Measurements from ENCODE around the gene ASCL1. TPM values are rescaled to one million over a fixed set of nuclear protein-coding genes. Genes with fewer than 3 reads are reported as not detected.

Gene ASCL1
- polyA plus RNA-seq, 4 donors: 0.06 to 5.6 TPM; not detected in 2

GRCh38 chr12:102955926-102956737, 1.3 kb upstream of the ASCL1 start:
- Histone ChIP-seq H3K27me3 (ENCODE audit: control insufficient read depth in 3 of 3, insufficient read depth in 3 of 3, low read length in 3 of 3) (peaks cover 20 to 92% (median 41%) of the 10 kb centered on the region in 3 donors), H3K4me3 (ENCODE audit: low read depth in 1 of 3, low read length in 3 of 3) (no peak overlapping the region), H3K4me1 (ENCODE audit: control insufficient read depth in 3 of 3, insufficient read depth in 2 of 3, low read depth in 1 of 3, low read length in 2 of 3) (peaks cover 0 to 6% (median 0%) of the 10 kb centered on the region in 3 donors), H3K27ac (ENCODE audit: low read depth in 1 of 3, low read length in 2 of 3) (no peak overlapping the region), H3K9me3 (ENCODE audit: control insufficient read depth in 2 of 2, insufficient read depth in 1 of 2, low read depth in 1 of 2, low read length in 1 of 2) (peaks cover 0 to 4% of the 10 kb centered on the region in 2 donors), H3K36me3 (ENCODE audit: control insufficient read depth in 3 of 3, insufficient read depth in 2 of 3, low read depth in 1 of 3, low read length in 3 of 3) (no peaks in the 10 kb centered on the region)
- no peak for FAIRE-seq
- 4 to 11% (median 7%) methylated on average over 47 to 50 of the region's 50 CpGs for WGBS, 3 donors
- DNase-seq: no peak

- H3K27ac ChIP-seq (ENCODE audit: low read depth in 1 of 3, low read length in 2 of 3): no peak overlapping the region
- H3K4me1 ChIP-seq (ENCODE audit: control insufficient read depth in 3 of 3, insufficient read depth in 2 of 3, low read depth in 1 of 3, low read length in 2 of 3): peaks cover 0 to 3% (median 0%) of the 10 kb centered on the region in 3 donors
- no peaks in the 10 kb centered on the region for H3K9me3 ChIP-seq (ENCODE audit: control insufficient read depth in 2 of 2, insufficient read depth in 1 of 2, low read depth in 1 of 2, low read length in 1 of 2)
- DNase-seq: no peak
- peaks cover 23 to 92% (median 37%) of the 10 kb centered on the region in 3 donors for H3K27me3 ChIP-seq (ENCODE audit: control insufficient read depth in 3 of 3, insufficient read depth in 3 of 3, low read length in 3 of 3)
- H3K36me3 ChIP-seq (ENCODE audit: control insufficient read depth in 3 of 3, insufficient read depth in 2 of 3, low read depth in 1 of 3, low read length in 3 of 3): no peaks in the 10 kb centered on the region
- no peak for FAIRE-seq
- no peak overlapping the region for H3K4me3 ChIP-seq (ENCODE audit: low read depth in 1 of 3, low read length in 3 of 3)
- WGBS, 3 donors: 5 to 8% (median 7%) methylated on average over 18 to 19 of the region's 19 CpGs
Measured at GRCh38 chr12:102956738-102957327, 641 bp upstream of the ASCL1 start.

GRCh38 chr12:102958073-102958829, 777 bp downstream of the ASCL1 start:
- WGBS, 3 donors: 1 to 4% (median 2%) methylated on average over 67 to 83 of the region's 83 CpGs
- peak overlapping the region in 1 of 3 donors; percentile 1 for H3K27ac ChIP-seq (ENCODE audit: low read depth in 1 of 3, low read length in 2 of 3)
- H3K36me3 ChIP-seq (ENCODE audit: control insufficient read depth in 3 of 3, insufficient read depth in 2 of 3, low read depth in 1 of 3, low read length in 3 of 3): no peaks in the 10 kb centered on the region
- H3K27me3 ChIP-seq (ENCODE audit: control insufficient read depth in 3 of 3, insufficient read depth in 3 of 3, low read length in 3 of 3): peaks cover 26 to 92% (median 44%) of the 10 kb centered on the region in 3 donors
- FAIRE-seq (no peak), DNase-seq (peak in 1 of 2 donors; percentile 64)
- H3K9me3 ChIP-seq (ENCODE audit: control insufficient read depth in 2 of 2, insufficient read depth in 1 of 2, low read depth in 1 of 2, low read length in 1 of 2): no peaks in the 10 kb centered on the region
- peaks cover 0 to 3% (median 0%) of the 10 kb centered on the region in 3 donors for H3K4me1 ChIP-seq (ENCODE audit: control insufficient read depth in 3 of 3, insufficient read depth in 2 of 3, low read depth in 1 of 3, low read length in 2 of 3)
- peak overlapping the region in 2 of 3 donors; percentile 37 to 41 for H3K4me3 ChIP-seq (ENCODE audit: low read depth in 1 of 3, low read length in 3 of 3)

GRCh38 chr12:102958830-102959176, 1.3 kb downstream of the ASCL1 start:
- WGBS, 3 donors: 3 to 17% (median 13%) methylated on average over 15 of the region's 15 CpGs

GRCh38 chr12:102959391-102959790, 1.9 kb downstream of the ASCL1 start:
- Histone ChIP-seq H3K4me3 (ENCODE audit: low read depth in 1 of 3, low read length in 3 of 3) (peak overlapping the region in 1 of 3 donors; percentile 29), H3K27me3 (ENCODE audit: control insufficient read depth in 3 of 3, insufficient read depth in 3 of 3, low read length in 3 of 3) (peaks cover 26 to 92% (median 49%) of the 10 kb centered on the region in 3 donors), H3K4me1 (ENCODE audit: control insufficient read depth in 3 of 3, insufficient read depth in 2 of 3, low read depth in 1 of 3, low read length in 2 of 3) (peaks cover 0 to 6% (median 0%) of the 10 kb centered on the region in 3 donors), H3K36me3 (ENCODE audit: control insufficient read depth in 3 of 3, insufficient read depth in 2 of 3, low read depth in 1 of 3, low read length in 3 of 3) (no peaks in the 10 kb centered on the region), H3K9me3 (ENCODE audit: control insufficient read depth in 2 of 2, insufficient read depth in 1 of 2, low read depth in 1 of 2, low read length in 1 of 2) (peaks cover 0 to 7% of the 10 kb centered on the region in 2 donors), H3K27ac (ENCODE audit: low read depth in 1 of 3, low read length in 2 of 3) (no peak overlapping the region)
- WGBS, 3 donors: 7 to 16% (median 11%) methylated on average over 14 of the region's 14 CpGs
- FAIRE-seq: no peak
- no peak for DNase-seq

More at GRCh38 chr12:102958830-102959176, 1.3 kb downstream of the ASCL1 start:
- Histone ChIP-seq H3K4me1 (ENCODE audit: control insufficient read depth in 3 of 3, insufficient read depth in 2 of 3, low read depth in 1 of 3, low read length in 2 of 3) (peaks cover 0 to 3% (median 0%) of the 10 kb centered on the region in 3 donors), H3K27me3 (ENCODE audit: control insufficient read depth in 3 of 3, insufficient read depth in 3 of 3, low read length in 3 of 3) (peaks cover 26 to 93% (median 49%) of the 10 kb centered on the region in 3 donors), H3K9me3 (ENCODE audit: control insufficient read depth in 2 of 2, insufficient read depth in 1 of 2, low read depth in 1 of 2, low read length in 1 of 2) (peaks cover 0 to 4% of the 10 kb centered on the region in 2 donors), H3K27ac (ENCODE audit: low read depth in 1 of 3, low read length in 2 of 3) (peak overlapping the region in 1 of 3 donors; percentile 20), H3K4me3 (ENCODE audit: low read depth in 1 of 3, low read length in 3 of 3) (peak overlapping the region in 1 of 3 donors; percentile 29), H3K36me3 (ENCODE audit: control insufficient read depth in 3 of 3, insufficient read depth in 2 of 3, low read depth in 1 of 3, low read length in 3 of 3) (no peaks in the 10 kb centered on the region)
- FAIRE-seq (no peak), DNase-seq (no peak)

GRCh38 chr12:102960766-102961465, 3.4 kb downstream of the ASCL1 start:
- peaks cover 0 to 15% (median 0%) of the 10 kb centered on the region in 3 donors for H3K4me1 ChIP-seq (ENCODE audit: control insufficient read depth in 3 of 3, insufficient read depth in 2 of 3, low read depth in 1 of 3, low read length in 2 of 3)
- peaks cover 0 to 7% of the 10 kb centered on the region in 2 donors for H3K9me3 ChIP-seq (ENCODE audit: control insufficient read depth in 2 of 2, insufficient read depth in 1 of 2, low read depth in 1 of 2, low read length in 1 of 2)
- no peak overlapping the region for H3K27ac ChIP-seq (ENCODE audit: low read depth in 1 of 3, low read length in 2 of 3)
- H3K27me3 ChIP-seq (ENCODE audit: control insufficient read depth in 3 of 3, insufficient read depth in 3 of 3, low read length in 3 of 3): peaks cover 26 to 92% (median 45%) of the 10 kb centered on the region in 3 donors
- WGBS, 3 donors: 7 to 17% (median 14%) methylated on average over 19 of the region's 19 CpGs
- DNase-seq (no peak), FAIRE-seq (no peak)
- no peaks in the 10 kb centered on the region for H3K36me3 ChIP-seq (ENCODE audit: control insufficient read depth in 3 of 3, insufficient read depth in 2 of 3, low read depth in 1 of 3, low read length in 3 of 3)
- no peak overlapping the region for H3K4me3 ChIP-seq (ENCODE audit: low read depth in 1 of 3, low read length in 3 of 3)

- no peak overlapping the region for H3K4me3 ChIP-seq (ENCODE audit: low read depth in 1 of 3, low read length in 3 of 3)
- DNase-seq: no peak
- H3K27me3 ChIP-seq (ENCODE audit: control insufficient read depth in 3 of 3, insufficient read depth in 3 of 3, low read length in 3 of 3): peaks cover 23 to 93% (median 49%) of the 10 kb centered on the region in 3 donors
- peaks cover 0 to 16% (median 0%) of the 10 kb centered on the region in 3 donors for H3K4me1 ChIP-seq (ENCODE audit: control insufficient read depth in 3 of 3, insufficient read depth in 2 of 3, low read depth in 1 of 3, low read length in 2 of 3)
- H3K27ac ChIP-seq (ENCODE audit: low read depth in 1 of 3, low read length in 2 of 3): peak overlapping the region in 1 of 3 donors; percentile 40
- peaks cover 0 to 7% of the 10 kb centered on the region in 2 donors for H3K9me3 ChIP-seq (ENCODE audit: control insufficient read depth in 2 of 2, insufficient read depth in 1 of 2, low read depth in 1 of 2, low read length in 1 of 2)
- no peaks in the 10 kb centered on the region for H3K36me3 ChIP-seq (ENCODE audit: control insufficient read depth in 3 of 3, insufficient read depth in 2 of 3, low read depth in 1 of 3, low read length in 3 of 3)
- no peak for FAIRE-seq
- WGBS, 3 donors: 7 to 16% (median 13%) methylated on average over 8 of the region's 8 CpGs
Measured at GRCh38 chr12:102961466-102961855, 4.0 kb downstream of the ASCL1 start.

Measured in small intestine (tissue), 7 donors.